ENCODE data around the gene SEC31A. TPM values are rescaled to one million over a fixed set of nuclear protein-coding genes. Genes with fewer than 3 reads are reported as not detected.
"Not testable (repeated sequence)": the region's sequence is repeated elsewhere in the genome, so short reads cannot be mapped to it uniquely, and the experiment has no call there.

Gene SEC31A
- total RNA-seq, 1 experiment from 2014 or later: 137 TPM

DNA sequence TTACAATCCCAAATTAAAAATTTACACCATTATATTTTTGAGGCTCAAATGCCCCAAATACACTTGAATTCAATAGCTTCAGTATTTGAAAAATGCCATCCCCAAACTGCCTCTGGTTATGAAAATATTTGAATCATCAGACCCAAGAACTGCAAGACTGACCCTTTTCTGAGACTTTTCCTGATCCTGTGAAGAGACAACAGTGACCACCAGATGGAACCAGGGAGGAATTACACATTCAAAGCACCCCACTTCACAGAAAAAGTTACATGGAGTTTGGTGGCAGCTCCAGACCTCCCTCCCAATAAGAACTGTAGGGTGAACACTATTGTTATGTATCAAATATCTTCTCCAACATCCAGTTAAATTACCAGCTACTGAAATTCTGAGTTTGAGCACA, 48.4 kb downstream of the SEC31A start (continued):
- TF ChIP-seq, protein P1, sequence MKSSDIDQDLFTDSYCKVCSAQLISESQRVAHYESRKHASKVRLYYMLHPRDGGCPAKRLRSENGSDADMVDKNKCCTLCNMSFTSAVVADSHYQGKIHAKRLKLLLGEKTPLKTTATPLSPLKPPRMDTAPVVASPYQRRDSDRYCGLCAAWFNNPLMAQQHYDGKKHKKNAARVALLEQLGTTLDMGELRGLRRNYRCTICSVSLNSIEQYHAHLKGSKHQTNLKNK (CRISPR knock-in tag; IDR thresholded peaks at IDR 0.05): no peak
- no peak for TF ChIP-seq GABPB1 (CRISPR knock-in tag; IDR thresholded peaks at IDR 0.05)
- TF ChIP-seq OVOL2 (CRISPR knock-in tag; IDR thresholded peaks at IDR 0.05; ENCODE audit: borderline replicate concordance): no peak
- TF ChIP-seq, protein P2, sequence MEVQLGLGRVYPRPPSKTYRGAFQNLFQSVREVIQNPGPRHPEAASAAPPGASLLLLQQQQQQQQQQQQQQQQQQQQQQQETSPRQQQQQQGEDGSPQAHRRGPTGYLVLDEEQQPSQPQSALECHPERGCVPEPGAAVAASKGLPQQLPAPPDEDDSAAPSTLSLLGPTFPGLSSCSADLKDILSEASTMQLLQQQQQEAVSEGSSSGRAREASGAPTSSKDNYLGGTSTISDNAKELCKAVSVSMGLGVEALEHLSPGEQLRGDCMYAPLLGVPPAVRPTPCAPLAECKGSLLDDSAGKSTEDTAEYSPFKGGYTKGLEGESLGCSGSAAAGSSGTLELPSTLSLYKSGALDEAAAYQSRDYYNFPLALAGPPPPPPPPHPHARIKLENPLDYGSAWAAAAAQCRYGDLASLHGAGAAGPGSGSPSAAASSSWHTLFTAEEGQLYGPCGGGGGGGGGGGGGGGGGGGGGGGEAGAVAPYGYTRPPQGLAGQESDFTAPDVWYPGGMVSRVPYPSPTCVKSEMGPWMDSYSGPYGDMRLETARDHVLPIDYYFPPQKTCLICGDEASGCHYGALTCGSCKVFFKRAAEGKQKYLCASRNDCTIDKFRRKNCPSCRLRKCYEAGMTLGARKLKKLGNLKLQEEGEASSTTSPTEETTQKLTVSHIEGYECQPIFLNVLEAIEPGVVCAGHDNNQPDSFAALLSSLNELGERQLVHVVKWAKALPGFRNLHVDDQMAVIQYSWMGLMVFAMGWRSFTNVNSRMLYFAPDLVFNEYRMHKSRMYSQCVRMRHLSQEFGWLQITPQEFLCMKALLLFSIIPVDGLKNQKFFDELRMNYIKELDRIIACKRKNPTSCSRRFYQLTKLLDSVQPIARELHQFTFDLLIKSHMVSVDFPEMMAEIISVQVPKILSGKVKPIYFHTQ (CRISPR knock-in tag; IDR thresholded peaks at IDR 0.05): no peak

DNA sequence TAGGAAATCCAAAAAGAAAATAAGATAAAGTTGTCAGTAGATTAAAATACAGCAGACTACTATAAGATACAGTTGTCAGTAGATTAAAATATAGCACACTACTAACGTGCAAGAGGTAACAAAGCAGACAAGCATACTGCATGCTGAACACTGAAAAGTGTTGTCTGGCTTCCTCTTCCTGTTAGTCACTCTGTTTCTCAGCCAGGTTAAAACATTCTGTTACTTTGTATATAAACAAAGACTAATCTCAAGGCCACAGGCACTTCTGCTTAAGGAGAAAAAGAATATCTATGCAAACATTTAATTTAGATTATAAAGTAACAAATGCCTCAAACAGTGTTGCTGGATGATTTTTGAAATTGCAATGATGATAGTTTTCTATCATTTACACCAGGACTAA, 51.3 kb downstream of the SEC31A start:
- Mint-ChIP-seq H3K36me3 (peaks cover 51% of the 10 kb centered on the region), H3K27me3 (ENCODE audit: low read depth) (no peaks in the 10 kb centered on the region), H3K4me1 (no peaks in the 10 kb centered on the region), H3K27ac (no peak overlapping the region), H3K9me3 (no peaks in the 10 kb centered on the region), H3K4me3 (no peak overlapping the region)
- TF ChIP-seq RORB (CRISPR knock-in tag; IDR thresholded peaks at IDR 0.05) (no peak), ZNF263 (CRISPR knock-in tag; IDR thresholded peaks at IDR 0.05; ENCODE audit: low read depth) (no peak), ESRRA (CRISPR knock-in tag; IDR thresholded peaks at IDR 0.05; ENCODE audit: borderline replicate concordance) (no peak), CBFB (CRISPR knock-in tag; IDR thresholded peaks at IDR 0.05; ENCODE audit: low read depth) (no peak), CREM (CRISPR knock-in tag; IDR thresholded peaks at IDR 0.05) (no peak)
- TF ChIP-seq, protein P3, sequence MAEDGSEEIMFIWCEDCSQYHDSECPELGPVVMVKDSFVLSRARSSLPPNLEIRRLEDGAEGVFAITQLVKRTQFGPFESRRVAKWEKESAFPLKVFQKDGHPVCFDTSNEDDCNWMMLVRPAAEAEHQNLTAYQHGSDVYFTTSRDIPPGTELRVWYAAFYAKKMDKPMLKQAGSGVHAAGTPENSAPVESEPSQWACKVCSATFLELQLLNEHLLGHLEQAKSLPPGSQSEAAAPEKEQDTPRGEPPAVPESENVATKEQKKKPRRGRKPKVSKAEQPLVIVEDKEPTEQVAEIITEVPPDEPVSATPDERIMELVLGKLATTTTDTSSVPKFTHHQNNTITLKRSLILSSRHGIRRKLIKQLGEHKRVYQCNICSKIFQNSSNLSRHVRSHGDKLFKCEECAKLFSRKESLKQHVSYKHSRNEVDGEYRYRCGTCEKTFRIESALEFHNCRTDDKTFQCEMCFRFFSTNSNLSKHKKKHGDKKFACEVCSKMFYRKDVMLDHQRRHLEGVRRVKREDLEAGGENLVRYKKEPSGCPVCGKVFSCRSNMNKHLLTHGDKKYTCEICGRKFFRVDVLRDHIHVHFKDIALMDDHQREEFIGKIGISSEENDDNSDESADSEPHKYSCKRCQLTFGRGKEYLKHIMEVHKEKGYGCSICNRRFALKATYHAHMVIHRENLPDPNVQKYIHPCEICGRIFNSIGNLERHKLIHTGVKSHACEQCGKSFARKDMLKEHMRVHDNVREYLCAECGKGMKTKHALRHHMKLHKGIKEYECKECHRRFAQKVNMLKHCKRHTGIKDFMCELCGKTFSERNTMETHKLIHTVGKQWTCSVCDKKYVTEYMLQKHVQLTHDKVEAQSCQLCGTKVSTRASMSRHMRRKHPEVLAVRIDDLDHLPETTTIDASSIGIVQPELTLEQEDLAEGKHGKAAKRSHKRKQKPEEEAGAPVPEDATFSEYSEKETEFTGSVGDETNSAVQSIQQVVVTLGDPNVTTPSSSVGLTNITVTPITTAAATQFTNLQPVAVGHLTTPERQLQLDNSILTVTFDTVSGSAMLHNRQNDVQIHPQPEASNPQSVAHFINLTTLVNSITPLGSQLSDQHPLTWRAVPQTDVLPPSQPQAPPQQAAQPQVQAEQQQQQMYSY (CRISPR knock-in tag; IDR thresholded peaks at IDR 0.05): no peak
- ChIA-PET POLR2A (no interaction called here), CTCF (interaction anchor here (2.5 kb wide), 1 partner anchor 13 kb away, joined by 7 read pairs; no protein-coding TSS in a partner anchor)
- ATAC-seq: no peak
- no peak for DNase-seq (ENCODE audit: low spot score)

DNA sequence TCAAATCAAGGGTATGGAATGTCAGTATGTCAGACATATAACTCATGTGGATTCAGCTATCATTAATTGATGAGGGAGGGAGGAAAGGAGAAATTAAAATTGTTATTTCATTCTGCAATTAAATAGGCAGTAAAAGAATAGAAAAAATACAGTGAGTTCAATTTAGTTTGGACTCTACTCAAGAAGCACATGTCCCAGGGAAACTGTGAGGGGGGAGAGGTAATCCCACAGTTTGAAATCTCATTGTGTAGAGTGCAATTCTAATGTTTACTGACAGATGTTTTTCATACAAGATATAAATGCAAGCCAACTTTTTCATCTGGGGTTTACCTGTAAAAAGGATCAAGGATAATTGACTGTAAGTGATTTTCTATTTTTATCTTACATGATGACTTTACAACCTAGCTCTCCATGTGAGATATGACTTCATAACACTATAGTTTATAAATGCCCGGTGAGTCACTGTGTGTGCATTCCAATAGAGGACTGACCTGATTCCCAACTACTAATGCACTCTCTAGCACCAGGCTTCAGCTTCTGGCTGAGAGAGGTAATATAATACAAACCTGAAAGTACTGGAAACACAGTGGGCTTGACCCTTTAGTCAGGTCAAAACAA, 57.1 kb downstream of the SEC31A start:
- H3K4me1 Mint-ChIP-seq: no peaks in the 10 kb centered on the region
- DNase-seq (ENCODE audit: low spot score) (no peak), ATAC-seq (no peak)
- no peaks in the 10 kb centered on the region for H3K27me3 Mint-ChIP-seq (ENCODE audit: low read depth)
- TF ChIP-seq, protein P4, sequence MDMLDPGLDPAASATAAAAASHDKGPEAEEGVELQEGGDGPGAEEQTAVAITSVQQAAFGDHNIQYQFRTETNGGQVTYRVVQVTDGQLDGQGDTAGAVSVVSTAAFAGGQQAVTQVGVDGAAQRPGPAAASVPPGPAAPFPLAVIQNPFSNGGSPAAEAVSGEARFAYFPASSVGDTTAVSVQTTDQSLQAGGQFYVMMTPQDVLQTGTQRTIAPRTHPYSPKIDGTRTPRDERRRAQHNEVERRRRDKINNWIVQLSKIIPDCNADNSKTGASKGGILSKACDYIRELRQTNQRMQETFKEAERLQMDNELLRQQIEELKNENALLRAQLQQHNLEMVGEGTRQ (CRISPR knock-in tag; IDR thresholded peaks at IDR 0.05): no peak
- TF ChIP-seq, protein P5, sequence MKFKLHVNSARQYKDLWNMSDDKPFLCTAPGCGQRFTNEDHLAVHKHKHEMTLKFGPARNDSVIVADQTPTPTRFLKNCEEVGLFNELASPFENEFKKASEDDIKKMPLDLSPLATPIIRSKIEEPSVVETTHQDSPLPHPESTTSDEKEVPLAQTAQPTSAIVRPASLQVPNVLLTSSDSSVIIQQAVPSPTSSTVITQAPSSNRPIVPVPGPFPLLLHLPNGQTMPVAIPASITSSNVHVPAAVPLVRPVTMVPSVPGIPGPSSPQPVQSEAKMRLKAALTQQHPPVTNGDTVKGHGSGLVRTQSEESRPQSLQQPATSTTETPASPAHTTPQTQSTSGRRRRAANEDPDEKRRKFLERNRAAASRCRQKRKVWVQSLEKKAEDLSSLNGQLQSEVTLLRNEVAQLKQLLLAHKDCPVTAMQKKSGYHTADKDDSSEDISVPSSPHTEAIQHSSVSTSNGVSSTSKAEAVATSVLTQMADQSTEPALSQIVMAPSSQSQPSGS (CRISPR knock-in tag; IDR thresholded peaks at IDR 0.05; ENCODE audit: borderline replicate concordance, low read depth): no peak
- no peaks in the 10 kb centered on the region for H3K9me3 Mint-ChIP-seq
- H3K27ac Mint-ChIP-seq: no peak overlapping the region
- peaks cover 42% of the 10 kb centered on the region for H3K36me3 Mint-ChIP-seq
- CTCF ChIA-PET: interaction anchor here (1.1 kb wide), 1 partner anchor 179 kb away, joined by 3 read pairs; no protein-coding TSS in a partner anchor
- POLR2A ChIA-PET: no interaction called here
- no peak overlapping the region for H3K4me3 Mint-ChIP-seq

DNA sequence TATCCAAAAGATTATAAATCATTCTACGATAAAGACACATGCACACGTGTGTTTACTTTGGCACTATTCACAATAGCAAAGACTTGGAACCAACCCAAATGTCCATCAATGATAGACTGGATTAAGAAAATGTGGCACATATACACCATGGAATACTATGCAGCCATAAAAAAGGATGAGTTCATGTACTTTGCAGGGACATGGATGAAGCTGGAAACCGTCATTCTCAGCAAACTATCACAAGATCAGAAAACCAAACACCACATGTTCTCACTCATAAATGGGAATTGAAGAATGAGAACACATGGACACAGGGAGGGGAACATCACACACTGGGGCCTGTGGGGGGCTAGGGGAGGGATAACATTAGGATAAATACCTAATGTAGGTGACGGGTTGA, 57.9 kb downstream of the SEC31A start:
- H3K4me3 Mint-ChIP-seq; H3K9me3 Mint-ChIP-seq; H3K27me3 Mint-ChIP-seq (ENCODE audit: low read depth); DNase-seq (ENCODE audit: low spot score); ATAC-seq; H3K27ac Mint-ChIP-seq; POLR2A ChIA-PET; CTCF ChIA-PET; H3K4me1 Mint-ChIP-seq: not testable (repeated sequence)
- peaks cover 45% of the 10 kb centered on the region for H3K36me3 Mint-ChIP-seq
